Kidney (tissue), 14 donors: ENCODE data around the gene DNM3. TPM values are rescaled to one million over a fixed set of nuclear protein-coding genes. Genes with fewer than 3 reads are reported as not detected.

Experiments used
- DNase-seq, 5 donors: peaks; one replicate each; pipeline ENCODE4 v3.0.0-alpha.2; 2013 to 2020
- FAIRE-seq: peaks from 2 replicates; lab custom pipeline; 2012; peaks lifted over from hg19 to GRCh38; lab: Jason Lieb, UNC
- H3K27ac ChIP-seq, 2 donors: one replicate each; pipeline ENCODE4 v1.7.0; 2013; ENCODE audit warnings: low read depth in 2 of 2, low read length in 2 of 2, inconsistent platforms in 1 of 2
- H3K27me3 ChIP-seq: one replicate; pipeline ENCODE4 v1.7.1; 2013; ENCODE audit warnings: low read length, inconsistent platforms; ENCODE audit not compliant: control insufficient read depth, insufficient read depth
- H3K36me3 ChIP-seq, 3 donors: one replicate each; pipeline versions ENCODE4 v1.7.0 to v1.7.1; 2013; ENCODE audit warnings: low read length in 3 of 3, control low read depth in 1 of 3, inconsistent platforms in 1 of 3; ENCODE audit not compliant: insufficient read depth in 3 of 3, control insufficient read depth in 2 of 3
- H3K4me1 ChIP-seq, 3 donors: one replicate each; pipeline versions ENCODE4 v1.7.0 to v1.7.1; 2013; ENCODE audit warnings: low read length in 3 of 3, inconsistent platforms in 1 of 3, low read depth in 1 of 3; ENCODE audit not compliant: control insufficient read depth in 2 of 3, insufficient read depth in 2 of 3
- H3K4me3 ChIP-seq, 3 donors: one replicate each; pipeline versions ENCODE4 v1.7.0 to v1.8.1; 2013; ENCODE audit warnings: low read length in 3 of 3, control low read depth in 1 of 3, inconsistent platforms in 1 of 3
- H3K9ac ChIP-seq, 3 donors: one replicate each; pipeline versions ENCODE4 v1.7.0 to v1.7.1; 2013; ENCODE audit warnings: low read length in 3 of 3, control low read depth in 1 of 3, inconsistent platforms in 1 of 3
- H3K9me3 ChIP-seq, 3 donors: one replicate each; pipeline versions ENCODE4 v1.7.0 to v1.7.1; 2013; ENCODE audit warnings: low read length in 3 of 3, control low read depth in 1 of 3, inconsistent platforms in 1 of 3; ENCODE audit not compliant: control insufficient read depth in 2 of 3, insufficient read depth in 1 of 3
- CTCF ChIP-seq: IDR thresholded peaks from 3 replicates; pipeline ENCODE4 v1.5.1; 2012; ENCODE audit warnings: mild to moderate bottlenecking, moderate library complexity, borderline replicate concordance; ENCODE audit not compliant: insufficient read depth; ENCODE audit errors: extremely low read depth
- intact Hi-C: fragments of 100-400 bp; cut with DNase I; formaldehyde crosslinking; loops from one replicate; pipeline ENCODE4 v1.11.1; 2022
- polyA plus RNA-seq: library from polyadenylated mRNA; stranded (reverse); fragments of 350-450 nt; fragmentation: Illumina TruSeq; extraction: RNeasy Lipid Tissue Mini Kit (QIAGEN cat#74804); gene quantifications from one replicate; pipeline ENCODE4 v1.2.3, GENCODE V29; 2014; ENCODE audit warnings: low read depth, low replicate concordance; ENCODE audit not compliant: insufficient read depth
- total RNA-seq: library from RNA; stranded (reverse); fragmentation: NEBNext Ultra II Directional; extraction: Animal tissue kit (Norgen Biotek cat#: 25700); gene quantifications from one replicate; pipeline ENCODE4 v1.2.1, GENCODE V29; 2021
- donor health status: control.
- donor health status: control.
- donor health status: control.
- donor health status: control.
- donor health status: control.
- donor health status: DM: yes; HTN: yes; CAD: no.
- donor health status: Normal renal cell carcinoma (clear cell type).

Gene DNM3
- total and polyA plus RNA-seq, 2 donors from 2014 or later: 5.9 to 19.1 TPM

GRCh38 chr1:171912509-171913175, 71.3 kb downstream of the DNM3 start:
- peak; percentile 71 for FAIRE-seq
- peak in 1 of 5 donors; percentile 1 for DNase-seq
- no peak for TF ChIP-seq CTCF
- Histone ChIP-seq H3K4me3 (peak overlapping the region in 1 of 3 donors; percentile 8), H3K9ac (no peak overlapping the region), H3K36me3 (no peaks in the 10 kb centered on the region), H3K9me3 (no peaks in the 10 kb centered on the region), H3K4me1 (peaks cover 0 to 3% (median 0%) of the 10 kb centered on the region in 3 donors), H3K27me3 (no peaks in the 10 kb centered on the region), H3K27ac (no peak overlapping the region)
- intact Hi-C loops: no loop called here

- intact Hi-C loops: no loop called here
- no peaks in the 10 kb centered on the region for H3K9me3 ChIP-seq
- H3K4me3 ChIP-seq: no peak overlapping the region
- no peak for TF ChIP-seq CTCF
- no peaks in the 10 kb centered on the region for H3K27me3 ChIP-seq
- H3K27ac ChIP-seq: no peak overlapping the region
- no peaks in the 10 kb centered on the region for H3K36me3 ChIP-seq
- no peak overlapping the region for H3K9ac ChIP-seq
- peaks cover 0 to 3% (median 0%) of the 10 kb centered on the region in 3 donors for H3K4me1 ChIP-seq
- DNase-seq: peak in 2 of 5 donors; percentile 42 to 68
- peak; percentile 82 for FAIRE-seq
These were observed 72.1 kb downstream of the DNM3 start for GRCh38 chr1:171913385-171913784.

- peaks cover 0 to 3% (median 0%) of the 10 kb centered on the region in 3 donors for H3K4me1 ChIP-seq
- H3K36me3 ChIP-seq: no peaks in the 10 kb centered on the region
- FAIRE-seq (no peak), DNase-seq (no peak)
- H3K9me3 ChIP-seq: no peaks in the 10 kb centered on the region
- no peak overlapping the region for H3K9ac ChIP-seq
- no peak overlapping the region for H3K27ac ChIP-seq
- intact Hi-C loops: no loop called here
- TF ChIP-seq CTCF: no peak
- no peak overlapping the region for H3K4me3 ChIP-seq
- H3K27me3 ChIP-seq: no peaks in the 10 kb centered on the region
These were observed 75.0 kb downstream of the DNM3 start for GRCh38 chr1:171916315-171916771.

GRCh38 chr1:171917331-171917730, 76.0 kb downstream of the DNM3 start:
- Histone ChIP-seq H3K4me3 (no peak overlapping the region), H3K27ac (no peak overlapping the region), H3K36me3 (no peaks in the 10 kb centered on the region), H3K9ac (no peak overlapping the region), H3K27me3 (no peaks in the 10 kb centered on the region), H3K4me1 (peaks cover 0 to 3% (median 0%) of the 10 kb centered on the region in 3 donors), H3K9me3 (no peaks in the 10 kb centered on the region)
- intact Hi-C loops: no loop called here
- FAIRE-seq (no peak), DNase-seq (peak in 1 of 5 donors; percentile 1)
- no peak for TF ChIP-seq CTCF
